Lung (tissue), 12 donors: ENCODE measurements around the gene HS1BP3. TPM values are rescaled to one million over a fixed set of nuclear protein-coding genes. Genes with fewer than 3 reads are reported as not detected.

Source experiments
- ATAC-seq: fragments of 200-7000 bp; cut with Tn5 transposase; one replicate; pipeline ENCODE4 v1.9.1; 2020; ENCODE audit warnings: moderate number of reproducible peaks; ENCODE audit not compliant: insufficient read depth, low FRiP score
- DNase-seq, 3 donors: peaks; one replicate each; pipeline ENCODE4 v3.0.0-alpha.2; 2013 to 2017
- H3K27ac ChIP-seq, 2 donors: one replicate each; pipeline ENCODE4 v1.5.1; 2013; ENCODE audit warnings: mild to moderate bottlenecking in 2 of 2, moderate library complexity in 2 of 2, control low read depth in 1 of 2, inconsistent platforms in 1 of 2, low read depth in 1 of 2, low read length in 1 of 2
- H3K27me3 ChIP-seq, 3 donors: one replicate each; pipeline ENCODE4 v1.5.1; 2013; ENCODE audit warnings: low read length in 2 of 3; ENCODE audit not compliant: control insufficient read depth in 3 of 3, insufficient read depth in 3 of 3
- H3K36me3 ChIP-seq, 4 donors: one replicate each; pipeline ENCODE4 v1.5.1; 2013; ENCODE audit warnings: low read length in 4 of 4, mild to moderate bottlenecking in 1 of 4, moderate library complexity in 1 of 4; ENCODE audit not compliant: control insufficient read depth in 4 of 4, insufficient read depth in 4 of 4
- H3K4me1 ChIP-seq, 5 donors: one replicate each; pipeline ENCODE4 v1.5.1; 2013; ENCODE audit warnings: low read length in 5 of 5, mild to moderate bottlenecking in 2 of 5, moderate library complexity in 1 of 5; ENCODE audit not compliant: control insufficient read depth in 5 of 5, insufficient read depth in 5 of 5
- H3K4me3 ChIP-seq: one replicate; pipeline ENCODE4 v1.5.1; 2013; ENCODE audit warnings: mild to moderate bottlenecking, control low read depth, moderate library complexity
- H3K9ac ChIP-seq, 2 donors: one replicate each; pipeline ENCODE4 v1.5.1; 2013; ENCODE audit warnings: low read length in 2 of 2, control low read depth in 1 of 2; ENCODE audit not compliant: insufficient read depth in 1 of 2
- H3K9me3 ChIP-seq, 4 donors: one replicate each; pipeline ENCODE4 v1.5.1; 2013; ENCODE audit warnings: low read length in 3 of 4, mild to moderate bottlenecking in 1 of 4, moderate library complexity in 1 of 4; ENCODE audit not compliant: control insufficient read depth in 4 of 4, insufficient read depth in 3 of 4
- CTCF ChIP-seq: IDR thresholded peaks from 2 replicates; pipeline ENCODE4 v1.5.1; 2012; ENCODE audit warnings: mild to moderate bottlenecking; ENCODE audit errors: control extremely low read depth, extremely low read depth
- WGBS, 2 donors: extraction: QIAGEN DNeasy Blood & Tissue Kit; methylation state at CpG; one replicate each; pipeline ENCODE4 v1.1.7; 2013; 5-methylcytosine and 5-hydroxymethylcytosine counted together
- polyA plus RNA-seq, 2 donors: library from polyadenylated mRNA; stranded (reverse); fragments of 200-250 nt; gene quantifications; one replicate each; pipeline ENCODE4 v1.2.1, GENCODE V29; 2013
- total RNA-seq, 2 donors: library from RNA; depleted of rRNA in 1 of 2; stranded (reverse); fragments of >200 nt in 1 of 2; gene quantifications; one replicate each; pipeline ENCODE4 v1.2.1, GENCODE V29; 2014 to 2021
- donor health status: control.
- donor health status: control.
- donor health status: Bipolar disorder and iron deficiency.
- donor health status: healthy.
- donor health status: DM: yes; HTN: yes; CAD: no.

Gene HS1BP3
- total and polyA plus RNA-seq, 4 donors, result 25.4 to 41.4 (median 33.4) TPM

GRCh38 chr2:20600756-20601325 is 50.1 kb downstream of the HS1BP3 start:
- Histone ChIP-seq H3K4me1 (peaks cover 0 to 32% (median 10%) of the 10 kb centered on the region in 5 donors), H3K27ac (no peak overlapping the region)

DNA sequence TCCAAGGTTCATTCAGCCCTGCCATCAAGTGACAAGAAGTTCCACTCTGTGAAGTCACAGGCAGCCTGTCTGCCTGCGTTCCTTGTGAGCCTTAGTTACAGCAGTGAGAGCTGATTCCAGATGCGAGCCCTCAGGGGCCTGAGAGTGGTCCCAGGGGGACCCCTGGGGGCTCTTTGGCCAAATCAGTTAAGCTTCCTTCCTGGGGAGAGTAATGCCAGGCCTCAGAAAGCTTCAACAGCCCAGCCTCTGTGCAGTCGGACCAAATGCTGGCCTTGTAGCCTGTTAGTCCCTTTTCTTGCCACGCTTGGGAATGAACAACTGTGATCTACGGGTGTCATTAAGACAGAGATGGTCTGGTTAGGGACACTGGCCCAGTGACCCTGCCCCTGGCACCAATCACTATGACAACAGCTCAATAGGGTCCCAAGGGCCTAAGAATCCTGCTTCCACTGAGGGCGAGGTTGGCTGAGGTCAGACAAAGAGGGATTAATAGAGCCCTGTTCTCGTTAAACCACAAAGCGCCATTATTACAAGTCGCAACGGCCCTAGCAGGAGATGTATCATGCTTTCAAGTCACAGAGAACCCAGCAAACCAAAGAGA is 50.9 kb downstream of the HS1BP3 start:
- Histone ChIP-seq H3K36me3 (no peaks in the 10 kb centered on the region), H3K9me3 (no peaks in the 10 kb centered on the region), H3K4me3 (no peak overlapping the region), H3K27me3 (no peaks in the 10 kb centered on the region), H3K4me1 (peaks cover 0 to 35% (median 10%) of the 10 kb centered on the region in 5 donors), H3K27ac (peak overlapping the region; percentile 30 to 37), H3K9ac (no peak overlapping the region)
- WGBS, 2 donors, result 90 to 92% methylated on average over 10 of the region's 10 CpGs
- DNase-seq (no peak), ATAC-seq (no peak)
- TF ChIP-seq CTCF, result no peak

More at GRCh38 chr2:20600756-20601325, 50.1 kb downstream of the HS1BP3 start:
- TF ChIP-seq CTCF, result no peak
- no peaks in the 10 kb centered on the region for H3K9me3 ChIP-seq
- H3K27me3 ChIP-seq, result no peaks in the 10 kb centered on the region
- H3K9ac ChIP-seq, result no peak overlapping the region
- DNase-seq (peak in 1 of 3 donors; percentile 48), ATAC-seq (no peak)
- no peak overlapping the region for H3K4me3 ChIP-seq
- WGBS, 2 donors, result 66 to 78% methylated on average over 1 of the region's 1 CpG
- H3K36me3 ChIP-seq, result no peaks in the 10 kb centered on the region

DNA sequence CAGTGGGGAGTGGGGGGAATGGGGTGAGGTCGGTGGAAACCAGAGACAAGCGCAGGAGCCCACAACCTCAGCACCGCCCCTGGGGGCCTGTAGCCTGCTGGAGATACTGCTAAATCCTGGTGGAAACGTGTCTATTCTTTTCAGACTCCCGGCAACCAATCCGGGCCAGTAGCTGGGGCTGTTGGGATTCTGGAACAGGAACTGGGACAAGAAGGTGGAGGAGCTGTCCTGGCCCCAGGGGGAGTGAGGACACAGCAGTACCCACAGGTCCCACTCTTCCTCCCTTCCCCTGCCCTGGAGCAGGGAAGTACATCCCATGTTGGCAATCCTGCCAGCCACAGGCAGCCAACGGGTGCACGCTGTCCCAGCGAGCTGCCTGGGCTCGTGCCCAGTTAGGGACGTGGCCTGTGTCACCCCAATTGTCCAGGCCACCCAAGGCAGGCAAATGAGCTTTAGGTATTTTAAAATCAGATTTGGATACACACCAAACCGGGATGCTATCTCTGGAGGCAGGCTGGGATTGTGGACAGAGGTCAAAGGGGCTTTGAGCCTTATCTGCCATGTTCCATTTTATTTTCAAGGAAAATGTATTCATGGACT is 51.8 kb downstream of the HS1BP3 start:
- WGBS, 2 donors, result 64 to 86% methylated on average over 12 of the region's 12 CpGs
- no peaks in the 10 kb centered on the region for H3K27me3 ChIP-seq
- no peaks in the 10 kb centered on the region for H3K9me3 ChIP-seq
- ATAC-seq, result peak; percentile 12
- no peak for TF ChIP-seq CTCF
- DNase-seq, result no peak
- no peaks in the 10 kb centered on the region for H3K36me3 ChIP-seq
- peak overlapping the region; percentile 61 to 84 for H3K27ac ChIP-seq
- no peak overlapping the region for H3K9ac ChIP-seq
- H3K4me3 ChIP-seq, result no peak overlapping the region
- peaks cover 0 to 33% (median 10%) of the 10 kb centered on the region in 5 donors for H3K4me1 ChIP-seq
